ENCODE results near the gene PRKCE.

- TF ChIP-seq EZH2 (IDR thresholded peaks at IDR 0.05) (no peak), POLR2AphosphoS5 (IDR thresholded peaks at IDR 0.05; ENCODE audit: borderline replicate concordance, low read depth, low read length) (no peak), FOXP2 (optimal IDR thresholded peaks at IDR 0.05; ENCODE audit: control extremely low read depth, extremely low read length, insufficient read depth) (no peak)
Observed at GRCh38 chr2:45922577-45922988, 271.1 kb downstream of the PRKCE start.
